Measurements from ENCODE around the gene FSCN2.

The FSCN2 gene

GRCh38 chr17:81535007-81535328 is 6.8 kb downstream of the FSCN2 start:
- Histone ChIP-seq H3K36me3 (replicated peaks; ENCODE audit: insufficient read depth, low read length) (no peaks in the 10 kb centered on the region), H3K9me2 (replicated peaks; ENCODE audit: insufficient read depth, low read length) (no peaks in the 10 kb centered on the region)

GRCh38 chr17:81535480-81536298 is 7.5 kb downstream of the FSCN2 start:
- Histone ChIP-seq H3K4me3 (ENCODE audit: low read length) (no peak overlapping the region), H2AFZ (ENCODE audit: low read length) (no peak overlapping the region), H3K27ac (ENCODE audit: low read length) (no peak overlapping the region), H3K36me3 (replicated peaks; ENCODE audit: insufficient read depth, low read length) (no peaks in the 10 kb centered on the region), H3F3A (ENCODE audit: insufficient read depth, low read length) (no peaks in the 10 kb centered on the region), H3K9me2 (replicated peaks; ENCODE audit: insufficient read depth, low read length) (no peaks in the 10 kb centered on the region), H3K4me1 (ENCODE audit: low read length) (0 out of 2 replicates have a peak, but pooled peaks cover 6% of the 10 kb centered on the region), H3K9me3 (replicated peaks; ENCODE audit: insufficient read depth, low read length) (no peaks in the 10 kb centered on the region), H3K79me2 (ENCODE audit: low read length) (no peaks in the 10 kb centered on the region), H4K20me1 (ENCODE audit: insufficient read depth, low read length) (no peaks in the 10 kb centered on the region), H3K4me2 (ENCODE audit: low read depth, low read length) (no peak overlapping the region), H3K9ac (ENCODE audit: low read length) (no peak overlapping the region), H3K27me3 (replicated peaks; ENCODE audit: insufficient read depth, low read length) (no peaks in the 10 kb centered on the region)
- DNase-seq = no peak
- TF ChIP-seq EZH2 (optimal IDR thresholded peaks at IDR 0.05; ENCODE audit: low read depth, low read length) (no peak), EZH2phosphoT487 (IDR thresholded peaks at IDR 0.05; ENCODE audit: low read length) (no peak)
- TF ChIP-seq, protein P1, sequence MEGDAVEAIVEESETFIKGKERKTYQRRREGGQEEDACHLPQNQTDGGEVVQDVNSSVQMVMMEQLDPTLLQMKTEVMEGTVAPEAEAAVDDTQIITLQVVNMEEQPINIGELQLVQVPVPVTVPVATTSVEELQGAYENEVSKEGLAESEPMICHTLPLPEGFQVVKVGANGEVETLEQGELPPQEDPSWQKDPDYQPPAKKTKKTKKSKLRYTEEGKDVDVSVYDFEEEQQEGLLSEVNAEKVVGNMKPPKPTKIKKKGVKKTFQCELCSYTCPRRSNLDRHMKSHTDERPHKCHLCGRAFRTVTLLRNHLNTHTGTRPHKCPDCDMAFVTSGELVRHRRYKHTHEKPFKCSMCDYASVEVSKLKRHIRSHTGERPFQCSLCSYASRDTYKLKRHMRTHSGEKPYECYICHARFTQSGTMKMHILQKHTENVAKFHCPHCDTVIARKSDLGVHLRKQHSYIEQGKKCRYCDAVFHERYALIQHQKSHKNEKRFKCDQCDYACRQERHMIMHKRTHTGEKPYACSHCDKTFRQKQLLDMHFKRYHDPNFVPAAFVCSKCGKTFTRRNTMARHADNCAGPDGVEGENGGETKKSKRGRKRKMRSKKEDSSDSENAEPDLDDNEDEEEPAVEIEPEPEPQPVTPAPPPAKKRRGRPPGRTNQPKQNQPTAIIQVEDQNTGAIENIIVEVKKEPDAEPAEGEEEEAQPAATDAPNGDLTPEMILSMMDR (IDR thresholded peaks at IDR 0.05; ENCODE audit: low read length) = no peak

More at GRCh38 chr17:81535007-81535328, 6.8 kb downstream of the FSCN2 start:
- no peaks in the 10 kb centered on the region for H4K20me1 ChIP-seq (ENCODE audit: insufficient read depth, low read length)
- H3K4me2 ChIP-seq (ENCODE audit: low read depth, low read length) = no peak overlapping the region
- H3K4me3 ChIP-seq (ENCODE audit: low read length) = no peak overlapping the region
- 0 out of 2 replicates have a peak, but pooled peaks cover 6% of the 10 kb centered on the region for H3K4me1 ChIP-seq (ENCODE audit: low read length)
- H3K27ac ChIP-seq (ENCODE audit: low read length) = no peak overlapping the region
- no peaks in the 10 kb centered on the region for H3K27me3 ChIP-seq (replicated peaks; ENCODE audit: insufficient read depth, low read length)
- no peak overlapping the region for H2AFZ ChIP-seq (ENCODE audit: low read length)
- H3K9ac ChIP-seq (ENCODE audit: low read length) = no peak overlapping the region
- TF ChIP-seq EZH2phosphoT487 (IDR thresholded peaks at IDR 0.05; ENCODE audit: low read length) (no peak), EZH2 (optimal IDR thresholded peaks at IDR 0.05; ENCODE audit: low read depth, low read length) (no peak)
- TF ChIP-seq, protein P1 (IDR thresholded peaks at IDR 0.05; ENCODE audit: low read length) = no peak
- H3F3A ChIP-seq (ENCODE audit: insufficient read depth, low read length) = no peaks in the 10 kb centered on the region
- no peaks in the 10 kb centered on the region for H3K79me2 ChIP-seq (ENCODE audit: low read length)
- no peak for DNase-seq
- no peaks in the 10 kb centered on the region for H3K9me3 ChIP-seq (replicated peaks; ENCODE audit: insufficient read depth, low read length)

- Histone ChIP-seq H3K27me3 (replicated peaks; ENCODE audit: insufficient read depth, low read length) (no peaks in the 10 kb centered on the region), H4K20me1 (ENCODE audit: insufficient read depth, low read length) (no peaks in the 10 kb centered on the region), H2AFZ (ENCODE audit: low read length) (no peak overlapping the region), H3K9me3 (replicated peaks; ENCODE audit: insufficient read depth, low read length) (no peaks in the 10 kb centered on the region), H3K4me2 (ENCODE audit: low read depth, low read length) (no peak overlapping the region), H3K4me1 (ENCODE audit: low read length) (0 out of 2 replicates have a peak, but pooled peaks cover 6% of the 10 kb centered on the region), H3K27ac (ENCODE audit: low read length) (no peak overlapping the region), H3K36me3 (replicated peaks; ENCODE audit: insufficient read depth, low read length) (no peaks in the 10 kb centered on the region), H3K79me2 (ENCODE audit: low read length) (no peaks in the 10 kb centered on the region), H3F3A (ENCODE audit: insufficient read depth, low read length) (no peaks in the 10 kb centered on the region), H3K4me3 (ENCODE audit: low read length) (no peak overlapping the region), H3K9ac (ENCODE audit: low read length) (no peak overlapping the region), H3K9me2 (replicated peaks; ENCODE audit: insufficient read depth, low read length) (no peaks in the 10 kb centered on the region)
- TF ChIP-seq, protein P1 (IDR thresholded peaks at IDR 0.05; ENCODE audit: low read length) = no peak
- no peak for TF ChIP-seq EZH2 (optimal IDR thresholded peaks at IDR 0.05; ENCODE audit: low read depth, low read length)
- no peak for TF ChIP-seq EZH2phosphoT487 (IDR thresholded peaks at IDR 0.05; ENCODE audit: low read length)
- DNase-seq = no peak
Measured at GRCh38 chr17:81536299-81537290, 8.4 kb downstream of the FSCN2 start.

All from MM.1S (cell line).